Colonic mucosa (tissue), 4 donors: ENCODE measurements around the gene GAS6. TPM values are rescaled to one million over a fixed set of nuclear protein-coding genes. Genes with fewer than 3 reads are reported as not detected.

Experiments used
- DNase-seq: peaks from one replicate; pipeline ENCODE4 v3.0.0-alpha.2; 2020
- H3K27ac ChIP-seq: fragments of 200-600 bp; one replicate; pipeline ENCODE4 v1.8.0; 2021
- H3K27me3 ChIP-seq: fragments of 200-600 bp; one replicate; pipeline ENCODE4 v1.8.0; 2021
- H3K36me3 ChIP-seq: fragments of 200-600 bp; one replicate; pipeline ENCODE4 v1.8.0; 2021
- H3K4me1 ChIP-seq: fragments of 200-600 bp; one replicate; pipeline ENCODE4 v1.8.0; 2021; ENCODE audit warnings: mild to moderate bottlenecking
- H3K4me3 ChIP-seq: fragments of 200-600 bp; one replicate; pipeline ENCODE4 v1.8.0; 2021
- H3K9ac ChIP-seq, 2 donors: one replicate each; pipeline ENCODE4 v1.7.0; 2013; ENCODE audit warnings: control low read depth in 2 of 2, low read depth in 2 of 2, low read length in 2 of 2
- H3K9me3 ChIP-seq: fragments of 200-600 bp; one replicate; pipeline ENCODE4 v1.8.0; 2021
- intact Hi-C: fragments of 100-400 bp; cut with DNase I; formaldehyde crosslinking; loops from one replicate; pipeline ENCODE4 v1.14.1; 2022
- total RNA-seq, 2 donors: library from RNA; stranded (reverse); fragmentation: NEBNext Ultra II Directional in 1 of 2; extraction: Animal tissue kit (Norgen Biotek cat#: 25700) in 1 of 2; gene quantifications; one replicate each; pipeline ENCODE4 v1.2.1, GENCODE V29; 2021
- TF ChIP-seq, protein P1 (sequence below): fragments of 200-600 bp; IDR thresholded peaks from one replicate; pipeline ENCODE4 v1.8.0; 2022; ENCODE audit warnings: antibody characterized with exemption, mild to moderate bottlenecking
- donor health status: healthy.
- donor health status: DM: no; HTN: no; CAD: no.
- donor health status: DM: no; HTN: no; CAD: no.

The GAS6 gene
- total RNA-seq, 2 donors from 2014 or later = 118 to 121 TPM

DNA sequence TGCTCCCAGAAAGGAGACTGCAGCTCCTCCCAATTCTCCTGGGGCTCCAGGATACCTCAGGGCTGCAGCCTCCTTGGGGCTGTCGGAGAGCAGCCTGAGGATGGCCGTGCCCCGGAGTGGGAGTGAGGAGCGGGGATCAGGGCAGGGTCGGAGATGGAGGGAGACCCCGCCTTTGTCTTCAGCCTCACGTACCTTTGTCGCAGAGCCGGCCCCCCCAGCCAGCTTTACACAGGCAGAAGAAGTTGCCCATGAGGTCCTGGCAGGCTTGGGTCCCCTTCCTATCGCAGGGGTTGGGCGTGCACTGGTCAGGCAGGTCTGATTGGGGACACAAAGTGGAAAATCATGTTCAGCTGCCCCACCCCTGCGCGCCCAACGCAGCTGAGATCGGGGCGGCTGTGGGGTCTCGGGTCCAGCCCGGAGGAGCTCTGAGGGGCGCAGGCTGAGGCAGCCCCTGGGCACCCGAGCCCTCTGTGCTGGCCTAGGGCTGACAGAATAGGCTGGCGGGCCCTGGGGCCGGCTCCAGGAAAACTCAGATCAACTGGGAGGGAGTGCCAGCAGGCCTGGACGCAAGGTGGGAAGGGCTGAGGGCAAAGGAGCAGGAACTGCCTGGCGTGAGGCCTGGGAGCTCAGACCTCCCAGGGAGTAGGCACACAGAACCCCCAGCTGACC is 24.2 kb downstream of the GAS6 start:
- Histone ChIP-seq H3K9ac (peak overlapping the region; percentile 68 to 83), H3K9me3 (no peaks in the 10 kb centered on the region), H3K4me1 (peaks cover 22% of the 10 kb centered on the region), H3K36me3 (no peaks in the 10 kb centered on the region), H3K4me3 (no peak overlapping the region), H3K27me3 (no peaks in the 10 kb centered on the region), H3K27ac (peak overlapping the region; percentile 58)
- TF ChIP-seq, protein P1, sequence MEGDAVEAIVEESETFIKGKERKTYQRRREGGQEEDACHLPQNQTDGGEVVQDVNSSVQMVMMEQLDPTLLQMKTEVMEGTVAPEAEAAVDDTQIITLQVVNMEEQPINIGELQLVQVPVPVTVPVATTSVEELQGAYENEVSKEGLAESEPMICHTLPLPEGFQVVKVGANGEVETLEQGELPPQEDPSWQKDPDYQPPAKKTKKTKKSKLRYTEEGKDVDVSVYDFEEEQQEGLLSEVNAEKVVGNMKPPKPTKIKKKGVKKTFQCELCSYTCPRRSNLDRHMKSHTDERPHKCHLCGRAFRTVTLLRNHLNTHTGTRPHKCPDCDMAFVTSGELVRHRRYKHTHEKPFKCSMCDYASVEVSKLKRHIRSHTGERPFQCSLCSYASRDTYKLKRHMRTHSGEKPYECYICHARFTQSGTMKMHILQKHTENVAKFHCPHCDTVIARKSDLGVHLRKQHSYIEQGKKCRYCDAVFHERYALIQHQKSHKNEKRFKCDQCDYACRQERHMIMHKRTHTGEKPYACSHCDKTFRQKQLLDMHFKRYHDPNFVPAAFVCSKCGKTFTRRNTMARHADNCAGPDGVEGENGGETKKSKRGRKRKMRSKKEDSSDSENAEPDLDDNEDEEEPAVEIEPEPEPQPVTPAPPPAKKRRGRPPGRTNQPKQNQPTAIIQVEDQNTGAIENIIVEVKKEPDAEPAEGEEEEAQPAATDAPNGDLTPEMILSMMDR = no peak
- peak; percentile 76 for DNase-seq
- intact Hi-C loops = no loop called here

DNA sequence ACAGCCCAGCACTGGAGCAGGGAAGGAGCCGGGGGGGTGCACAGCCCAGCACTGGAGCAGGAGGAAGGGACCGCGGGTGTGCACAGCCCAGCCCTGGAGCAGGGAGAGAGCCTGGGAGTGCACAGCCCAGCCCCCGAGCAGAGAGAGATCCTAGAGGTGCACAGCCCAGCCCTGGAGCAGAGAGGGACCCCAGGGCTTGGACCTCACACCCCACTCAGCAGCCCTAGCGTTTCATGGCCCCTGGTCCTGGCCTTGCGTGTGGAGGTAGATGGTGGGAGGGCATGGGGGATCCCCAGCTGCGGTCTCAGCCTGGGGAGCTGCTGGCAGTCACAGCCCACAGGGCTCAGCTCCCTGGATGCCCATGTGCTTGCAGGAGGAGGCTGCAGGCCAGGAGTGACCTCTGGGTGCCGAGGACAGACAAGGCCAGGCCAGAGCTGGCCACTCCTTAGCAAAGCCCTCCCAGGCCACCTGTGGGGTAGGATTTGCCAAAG is 25.1 kb downstream of the GAS6 start:
- no peaks in the 10 kb centered on the region for H3K27me3 ChIP-seq
- TF ChIP-seq, protein P1 = no peak
- H3K36me3 ChIP-seq = no peaks in the 10 kb centered on the region
- no peak overlapping the region for H3K27ac ChIP-seq
- DNase-seq = no peak
- intact Hi-C loops = no loop called here
- peaks cover 22% of the 10 kb centered on the region for H3K4me1 ChIP-seq
- no peaks in the 10 kb centered on the region for H3K9me3 ChIP-seq
- peak overlapping the region; percentile 31 to 83 for H3K9ac ChIP-seq
- no peak overlapping the region for H3K4me3 ChIP-seq

DNA sequence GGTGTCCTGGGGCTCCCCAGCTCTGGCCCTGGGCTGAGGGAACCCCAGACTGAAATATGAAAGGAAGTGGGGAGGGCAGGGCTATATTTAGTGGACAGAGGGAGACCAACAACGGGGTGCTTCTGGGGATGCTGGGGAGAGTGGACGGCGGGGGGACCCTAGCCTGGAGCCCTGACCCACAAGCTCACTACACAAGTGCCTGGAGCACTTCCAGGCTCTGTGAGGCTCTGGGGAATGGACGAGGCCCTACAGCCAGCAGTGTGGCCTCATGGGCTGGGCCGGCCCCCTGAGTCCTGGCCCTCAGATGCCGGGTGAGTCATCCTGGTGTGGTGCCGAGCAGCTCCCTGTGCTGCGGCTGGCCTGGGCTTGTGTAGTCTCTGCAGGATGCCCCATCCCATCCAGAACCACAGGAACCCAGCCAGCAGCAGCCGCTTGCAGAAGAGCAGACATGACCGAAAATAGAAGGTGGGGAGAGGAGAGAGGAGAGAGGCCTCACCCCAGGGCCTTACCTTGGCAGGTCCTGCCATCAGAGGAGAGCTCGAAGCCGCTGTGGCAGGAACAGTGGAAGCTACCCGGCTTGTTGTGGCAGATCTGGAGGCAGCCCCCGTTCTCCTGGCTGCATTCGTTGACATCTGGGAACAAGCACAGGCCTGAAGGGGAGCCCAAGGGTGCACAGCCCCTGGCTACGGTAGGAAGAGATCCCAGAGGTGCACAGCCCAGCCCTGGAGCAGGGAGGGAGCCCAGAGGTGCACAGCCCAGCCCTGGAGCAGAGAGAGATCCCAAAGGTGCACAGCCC is 26.1 kb downstream of the GAS6 start:
- no peak overlapping the region for H3K4me3 ChIP-seq
- no peaks in the 10 kb centered on the region for H3K27me3 ChIP-seq
- H3K27ac ChIP-seq = peak overlapping the region; percentile 24
- no peaks in the 10 kb centered on the region for H3K36me3 ChIP-seq
- peak; percentile 86 for DNase-seq
- TF ChIP-seq, protein P1 = no peak
- H3K9ac ChIP-seq = peak overlapping the region; percentile 26 to 83
- intact Hi-C loops = no loop called here
- peaks cover 22% of the 10 kb centered on the region for H3K4me1 ChIP-seq
- no peaks in the 10 kb centered on the region for H3K9me3 ChIP-seq

DNA sequence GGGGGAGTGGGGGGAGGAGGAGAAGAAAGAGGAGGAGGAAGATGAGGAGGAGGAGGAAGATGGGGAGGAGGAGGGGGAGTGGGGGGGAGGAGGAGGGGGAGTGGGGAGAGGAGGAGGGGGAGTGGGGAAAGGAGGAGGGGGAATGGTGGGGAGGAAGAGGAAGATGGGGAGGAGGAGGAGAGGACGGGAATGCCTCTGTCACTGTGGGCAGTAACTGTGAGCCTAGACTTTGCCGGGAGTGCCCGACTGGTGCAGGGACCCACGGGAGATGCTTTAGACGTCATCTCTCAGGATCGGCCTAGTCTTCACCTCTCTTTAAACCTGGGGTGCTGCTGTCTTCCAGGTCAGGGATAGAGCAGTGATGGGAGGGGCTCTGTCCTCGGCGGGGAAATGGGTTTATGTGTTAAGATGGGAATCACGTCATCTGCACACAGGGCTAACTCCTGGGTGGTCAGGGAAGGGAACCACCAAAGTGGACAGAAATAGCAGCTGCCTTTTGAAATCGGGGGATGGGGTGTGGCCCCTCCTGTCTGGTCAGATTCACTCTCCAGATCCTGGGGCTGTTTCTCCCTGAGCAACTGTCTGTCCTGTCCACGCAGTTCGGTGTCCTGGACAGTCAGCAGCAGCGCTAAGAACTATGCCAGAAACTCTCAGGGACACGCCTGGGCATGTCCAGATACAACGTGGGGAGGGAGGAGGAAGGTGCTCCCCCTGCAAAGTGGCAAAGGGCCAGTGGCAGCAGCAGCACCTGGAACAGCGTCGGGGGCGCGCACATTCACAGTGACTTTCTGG is 26.9 kb downstream of the GAS6 start:
- intact Hi-C loops = no loop called here
- TF ChIP-seq, protein P1 = no peak

More for the DNA sequence above, 26.9 kb downstream of the GAS6 start:
- Histone ChIP-seq H3K9me3 (no peaks in the 10 kb centered on the region), H3K4me1 (peaks cover 22% of the 10 kb centered on the region), H3K36me3 (no peaks in the 10 kb centered on the region), H3K27ac (peak overlapping the region; percentile 24), H3K4me3 (no peak overlapping the region), H3K9ac (peak overlapping the region in 1 of 2 donors; percentile 83), H3K27me3 (no peaks in the 10 kb centered on the region)
- peak; percentile 53 for DNase-seq
